Bronchial epithelial cell (primary cell): Measurements from ENCODE around the gene CELSR2. TPM values are rescaled to one million over a fixed set of nuclear protein-coding genes. Genes with fewer than 3 reads are reported as not detected.
A peak's percentile ranks its signal among the peaks of the same experiment; 100 is the strongest.
"Not testable (repeated sequence)": the region's sequence is repeated elsewhere in the genome, so short reads cannot be mapped to it uniquely, and the experiment has no call there.

Experiments
- DNase-seq: peaks from one replicate; pipeline ENCODE4 v3.0.0-alpha.2; 2010; ENCODE audit warnings: low read depth
- FAIRE-seq: peaks from 2 replicates; lab custom pipeline; 2011; peaks lifted over from hg19 to GRCh38; lab: Jason Lieb, UNC
- H3K27me3 ChIP-seq: 2 replicates; pipeline ENCODE4 v1.5.1; 2011; ENCODE audit warnings: low read length; ENCODE audit not compliant: control insufficient read depth, insufficient read depth
- H3K36me3 ChIP-seq: 2 replicates; pipeline ENCODE4 v1.5.1; 2011; ENCODE audit warnings: low read length; ENCODE audit not compliant: control insufficient read depth, insufficient read depth
- H3K4me3 ChIP-seq: 2 replicates; pipeline ENCODE4 v1.5.1; 2011; ENCODE audit warnings: mild to moderate bottlenecking, low read depth, low read length, control low read depth
- CTCF ChIP-seq: IDR thresholded peaks from 2 replicates; pipeline ENCODE4 v1.5.1; 2011; ENCODE audit warnings: mild to moderate bottlenecking, moderate library complexity, low read length, control low read depth, inconsistent platforms; ENCODE audit not compliant: insufficient read depth, severe bottlenecking
- total RNA-seq: library from RNA; depleted of rRNA; stranded (reverse); fragments of >200 nt; gene quantifications from 2 replicates; pipeline ENCODE4 v1.2.1, GENCODE V29; 2014

CELSR2 gene
- total RNA-seq, 1 donor from 2014 or later = 9.2 TPM

GRCh38 chr1:109282497-109282951, 33.2 kb downstream of the CELSR2 start:
- H3K4me3 ChIP-seq = peak overlapping the region; percentile 67
- H3K27me3 ChIP-seq = no peaks in the 10 kb centered on the region
- peaks cover 1% of the 10 kb centered on the region for H3K36me3 ChIP-seq
- DNase-seq (no peak), FAIRE-seq (no peak)
- no peak for TF ChIP-seq CTCF

- TF ChIP-seq CTCF = peak; percentile 77
- no peaks in the 10 kb centered on the region for H3K27me3 ChIP-seq
- DNase-seq (peak; percentile 89), FAIRE-seq (no peak)
- H3K4me3 ChIP-seq = peak within 1 kb of the TSS; percentile 67
- H3K36me3 ChIP-seq = peaks cover 1% of the 10 kb centered on the region
Measured at GRCh38 chr1:109282952-109283747, 33.8 kb downstream of the CELSR2 start, which contains the start of gene PSRC1. TSS of gene PSRC1 (minus strand) at chr1:109283145.

- FAIRE-seq (no peak), DNase-seq (no peak)
- no peak for TF ChIP-seq CTCF
- no peaks in the 10 kb centered on the region for H3K27me3 ChIP-seq
- H3K4me3 ChIP-seq = peak overlapping the region; percentile 67
- peaks cover 1% of the 10 kb centered on the region for H3K36me3 ChIP-seq
Measured at GRCh38 chr1:109283748-109284600, 34.6 kb downstream of the CELSR2 start.

- FAIRE-seq, H3K27me3 ChIP-seq, DNase-seq, H3K4me3 ChIP-seq, H3K36me3 ChIP-seq: not testable (repeated sequence)
Measured at GRCh38 chr1:109286762-109287161, 37.4 kb downstream of the CELSR2 start.

GRCh38 chr1:109290137-109290536, 40.8 kb downstream of the CELSR2 start:
- Histone ChIP-seq H3K4me3 (no peak overlapping the region), H3K27me3 (no peaks in the 10 kb centered on the region), H3K36me3 (no peaks in the 10 kb centered on the region)
- no peak for TF ChIP-seq CTCF
- no peak for DNase-seq
- FAIRE-seq = no peak

GRCh38 chr1:109290998-109291397, 41.7 kb downstream of the CELSR2 start:
- no peak overlapping the region for H3K4me3 ChIP-seq
- FAIRE-seq (no peak), DNase-seq (no peak)
- no peaks in the 10 kb centered on the region for H3K27me3 ChIP-seq
- TF ChIP-seq CTCF = no peak
- H3K36me3 ChIP-seq = no peaks in the 10 kb centered on the region
